Measurements from ENCODE around the gene M6PR.

Gene M6PR

DNA sequence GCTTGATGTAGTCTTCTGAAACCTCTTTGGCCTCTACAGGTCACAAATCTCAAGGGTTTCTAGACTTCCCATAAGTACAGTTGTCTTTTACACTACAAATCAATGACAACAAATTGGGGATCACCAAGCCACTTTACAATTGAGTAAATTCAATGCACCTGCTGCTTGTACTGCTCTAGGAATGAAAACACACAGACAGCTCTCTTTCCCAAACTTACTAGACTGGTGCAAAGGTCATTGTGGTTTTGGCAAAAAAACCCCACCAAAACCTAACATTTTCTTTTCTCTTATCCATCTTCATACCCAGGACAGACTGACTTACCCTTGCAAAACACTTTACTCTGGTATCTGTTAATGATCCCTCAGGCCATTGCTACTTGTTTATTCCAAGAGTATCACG, 2.7 kb downstream of the M6PR start:
- H3K27ac ChIP-seq (replicated peaks): no peak overlapping the region
- H3K27me3 ChIP-seq (ENCODE audit: insufficient read depth, poor library complexity, severe bottlenecking): no peaks in the 10 kb centered on the region
- TF ChIP-seq, protein P1, sequence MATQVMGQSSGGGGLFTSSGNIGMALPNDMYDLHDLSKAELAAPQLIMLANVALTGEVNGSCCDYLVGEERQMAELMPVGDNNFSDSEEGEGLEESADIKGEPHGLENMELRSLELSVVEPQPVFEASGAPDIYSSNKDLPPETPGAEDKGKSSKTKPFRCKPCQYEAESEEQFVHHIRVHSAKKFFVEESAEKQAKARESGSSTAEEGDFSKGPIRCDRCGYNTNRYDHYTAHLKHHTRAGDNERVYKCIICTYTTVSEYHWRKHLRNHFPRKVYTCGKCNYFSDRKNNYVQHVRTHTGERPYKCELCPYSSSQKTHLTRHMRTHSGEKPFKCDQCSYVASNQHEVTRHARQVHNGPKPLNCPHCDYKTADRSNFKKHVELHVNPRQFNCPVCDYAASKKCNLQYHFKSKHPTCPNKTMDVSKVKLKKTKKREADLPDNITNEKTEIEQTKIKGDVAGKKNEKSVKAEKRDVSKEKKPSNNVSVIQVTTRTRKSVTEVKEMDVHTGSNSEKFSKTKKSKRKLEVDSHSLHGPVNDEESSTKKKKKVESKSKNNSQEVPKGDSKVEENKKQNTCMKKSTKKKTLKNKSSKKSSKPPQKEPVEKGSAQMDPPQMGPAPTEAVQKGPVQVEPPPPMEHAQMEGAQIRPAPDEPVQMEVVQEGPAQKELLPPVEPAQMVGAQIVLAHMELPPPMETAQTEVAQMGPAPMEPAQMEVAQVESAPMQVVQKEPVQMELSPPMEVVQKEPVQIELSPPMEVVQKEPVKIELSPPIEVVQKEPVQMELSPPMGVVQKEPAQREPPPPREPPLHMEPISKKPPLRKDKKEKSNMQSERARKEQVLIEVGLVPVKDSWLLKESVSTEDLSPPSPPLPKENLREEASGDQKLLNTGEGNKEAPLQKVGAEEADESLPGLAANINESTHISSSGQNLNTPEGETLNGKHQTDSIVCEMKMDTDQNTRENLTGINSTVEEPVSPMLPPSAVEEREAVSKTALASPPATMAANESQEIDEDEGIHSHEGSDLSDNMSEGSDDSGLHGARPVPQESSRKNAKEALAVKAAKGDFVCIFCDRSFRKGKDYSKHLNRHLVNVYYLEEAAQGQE (IDR thresholded peaks at IDR 0.05; ENCODE audit: insufficient replicate concordance, low read depth): no peak
- TF ChIP-seq, protein P2, sequence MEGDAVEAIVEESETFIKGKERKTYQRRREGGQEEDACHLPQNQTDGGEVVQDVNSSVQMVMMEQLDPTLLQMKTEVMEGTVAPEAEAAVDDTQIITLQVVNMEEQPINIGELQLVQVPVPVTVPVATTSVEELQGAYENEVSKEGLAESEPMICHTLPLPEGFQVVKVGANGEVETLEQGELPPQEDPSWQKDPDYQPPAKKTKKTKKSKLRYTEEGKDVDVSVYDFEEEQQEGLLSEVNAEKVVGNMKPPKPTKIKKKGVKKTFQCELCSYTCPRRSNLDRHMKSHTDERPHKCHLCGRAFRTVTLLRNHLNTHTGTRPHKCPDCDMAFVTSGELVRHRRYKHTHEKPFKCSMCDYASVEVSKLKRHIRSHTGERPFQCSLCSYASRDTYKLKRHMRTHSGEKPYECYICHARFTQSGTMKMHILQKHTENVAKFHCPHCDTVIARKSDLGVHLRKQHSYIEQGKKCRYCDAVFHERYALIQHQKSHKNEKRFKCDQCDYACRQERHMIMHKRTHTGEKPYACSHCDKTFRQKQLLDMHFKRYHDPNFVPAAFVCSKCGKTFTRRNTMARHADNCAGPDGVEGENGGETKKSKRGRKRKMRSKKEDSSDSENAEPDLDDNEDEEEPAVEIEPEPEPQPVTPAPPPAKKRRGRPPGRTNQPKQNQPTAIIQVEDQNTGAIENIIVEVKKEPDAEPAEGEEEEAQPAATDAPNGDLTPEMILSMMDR (IDR thresholded peaks at IDR 0.05; ENCODE audit: insufficient read depth, low read length): no peak
- no peak for TF ChIP-seq GABPA (IDR thresholded peaks at IDR 0.05; ENCODE audit: low read depth)
- TF ChIP-seq SPI1 (IDR thresholded peaks at IDR 0.05; ENCODE audit: borderline replicate concordance, low read depth): no peak
- TF ChIP-seq POLR2AphosphoS5 (IDR thresholded peaks at IDR 0.05; ENCODE audit: low read depth): no peak
- no peak for DNase-seq (ENCODE audit: low read depth in 1 of 2, low spot score in 1 of 2)
- no peak overlapping the region for H3K4me3 ChIP-seq (replicated peaks; ENCODE audit: insufficient read depth, low read length)

DNA sequence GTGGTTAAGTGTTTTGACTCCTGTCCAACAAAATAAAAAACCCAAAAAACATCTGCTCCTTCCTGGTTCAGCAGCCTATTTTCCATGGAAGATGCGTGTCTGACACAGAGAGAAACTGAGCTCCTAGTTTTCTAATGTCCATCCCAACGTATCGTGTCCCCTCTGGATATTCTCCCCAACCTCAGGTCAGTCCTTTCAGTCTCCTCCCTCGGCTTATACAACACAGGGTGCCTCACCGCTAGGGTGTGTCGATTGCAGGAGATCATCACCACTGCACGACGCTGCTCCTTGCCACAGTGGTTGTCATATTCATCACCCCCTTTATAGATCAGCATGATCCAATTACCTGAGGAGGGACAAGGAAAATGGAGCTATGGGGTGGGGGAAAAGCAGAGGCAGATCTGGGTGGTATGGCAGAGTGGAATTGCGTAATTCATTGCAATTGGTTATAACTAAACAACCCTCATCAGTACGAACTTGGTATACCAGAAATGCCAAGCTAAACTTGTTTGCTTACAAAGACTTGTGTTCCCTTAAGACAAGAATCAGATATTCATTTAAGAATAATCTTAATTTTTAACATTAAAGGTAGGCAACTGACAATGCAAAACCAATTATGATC, 5.8 kb downstream of the M6PR start:
- Histone ChIP-seq H3K4me3 (replicated peaks; ENCODE audit: insufficient read depth, low read length) (no peak overlapping the region), H3K27ac (replicated peaks) (no peak overlapping the region), H3K27me3 (ENCODE audit: insufficient read depth, poor library complexity, severe bottlenecking) (no peaks in the 10 kb centered on the region)
- TF ChIP-seq POLR2AphosphoS5 (IDR thresholded peaks at IDR 0.05; ENCODE audit: low read depth) (no peak), GABPA (IDR thresholded peaks at IDR 0.05; ENCODE audit: low read depth) (no peak)
- TF ChIP-seq, protein P1 (IDR thresholded peaks at IDR 0.05; ENCODE audit: insufficient replicate concordance, low read depth): no peak
- TF ChIP-seq, protein P2 (IDR thresholded peaks at IDR 0.05; ENCODE audit: insufficient read depth, low read length): no peak
- DNase-seq (ENCODE audit: low read depth in 1 of 2, low spot score in 1 of 2): no peak

DNA sequence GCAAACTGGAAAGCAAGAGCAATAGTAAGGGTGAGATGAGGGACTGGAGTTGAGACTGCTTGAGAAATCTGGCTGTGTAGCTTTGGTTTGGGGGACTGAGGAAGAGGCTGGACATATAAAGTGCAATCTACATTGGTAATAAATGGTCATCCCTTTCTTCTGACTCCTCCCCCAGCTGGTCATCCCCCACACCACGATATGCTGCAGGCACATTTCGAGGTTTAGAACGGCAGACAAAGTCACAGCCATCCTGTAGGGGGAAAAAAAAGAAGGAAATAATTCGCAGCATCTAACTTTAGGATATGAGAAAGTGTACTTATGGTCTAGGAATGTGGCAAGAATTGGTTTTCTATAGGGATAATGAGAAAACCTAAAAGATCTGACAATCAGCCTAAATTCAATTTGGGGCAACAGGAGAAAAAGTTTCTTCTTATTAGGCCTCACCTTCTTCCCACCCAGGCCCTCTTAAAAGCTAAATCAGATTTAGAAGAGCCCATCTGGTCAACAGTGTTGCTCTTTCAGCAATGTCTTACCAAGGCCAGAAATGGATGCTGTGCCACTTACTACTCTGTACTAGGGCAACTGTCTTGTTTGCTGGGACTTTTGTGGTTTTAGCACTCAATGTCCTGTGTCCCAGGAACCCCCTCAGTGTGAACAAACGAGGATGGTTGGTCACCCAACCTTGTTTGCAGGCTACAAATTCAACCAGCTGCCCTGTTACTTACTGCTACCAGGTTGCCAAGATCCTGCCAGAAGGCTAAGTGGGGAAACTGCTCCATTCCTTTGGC, 7.6 kb downstream of the M6PR start:
- DNase-seq (ENCODE audit: low read depth in 1 of 2, low spot score in 1 of 2): no peak
- Histone ChIP-seq H3K4me3 (replicated peaks; ENCODE audit: insufficient read depth, low read length) (no peak overlapping the region), H3K27ac (replicated peaks) (no peak overlapping the region), H3K27me3 (ENCODE audit: insufficient read depth, poor library complexity, severe bottlenecking) (no peaks in the 10 kb centered on the region)
- TF ChIP-seq, protein P1 (IDR thresholded peaks at IDR 0.05; ENCODE audit: insufficient replicate concordance, low read depth): no peak
- TF ChIP-seq POLR2AphosphoS5 (IDR thresholded peaks at IDR 0.05; ENCODE audit: low read depth): no peak
- TF ChIP-seq SPI1 (IDR thresholded peaks at IDR 0.05; ENCODE audit: borderline replicate concordance, low read depth): no peak
- TF ChIP-seq, protein P2 (IDR thresholded peaks at IDR 0.05; ENCODE audit: insufficient read depth, low read length): no peak
- no peak for TF ChIP-seq GABPA (IDR thresholded peaks at IDR 0.05; ENCODE audit: low read depth)

Measured in HL-60 (cell line).